CD4-positive, alpha-beta memory T cell (primary cell): ENCODE measurements around the gene TMEM132E. TPM values are rescaled to one million over a fixed set of nuclear protein-coding genes. Genes with fewer than 3 reads are reported as not detected.
A peak's percentile ranks its signal among the peaks of the same experiment; 100 is the strongest.

Experiments
- CTCF ChIA-PET: fragments of 350-600 bp; sonication (Branson Sonifier 250); formaldehyde crosslinking; loops from one replicate; lab custom pipeline; 2021; ENCODE audit warnings: inconsistent platforms; ENCODE audit not compliant: partially characterized antibody; lab: Charles Lee
- POLR2A ChIA-PET: fragments of 350-600 bp; sonication (Branson Sonifier 250); formaldehyde crosslinking; loops from one replicate; lab custom pipeline; 2021; ENCODE audit not compliant: partially characterized antibody; lab: Charles Lee
- DNase-seq, 5 donors: peaks; one replicate each; pipeline versions ENCODE4 v3.0.0 to v3.0.0-alpha.2; 2020 to 2022; ENCODE audit warnings: mixed read lengths in 1 of 5
- H3K27ac ChIP-seq: one replicate; pipeline ENCODE4 v1.7.0; 2013; ENCODE audit warnings: low read depth, low read length
- H3K27me3 ChIP-seq: 2 replicates; pipeline ENCODE4 v1.7.0; 2013; ENCODE audit warnings: mild to moderate bottlenecking, low read length, moderate library complexity; ENCODE audit not compliant: insufficient read depth
- H3K36me3 ChIP-seq: 2 replicates; pipeline ENCODE4 v1.7.0; 2013; ENCODE audit warnings: mild to moderate bottlenecking, low read length, moderate library complexity; ENCODE audit not compliant: insufficient read depth
- H3K4me1 ChIP-seq: 2 replicates; pipeline ENCODE4 v1.7.0; 2013; ENCODE audit warnings: mild to moderate bottlenecking, low read length, moderate library complexity; ENCODE audit not compliant: insufficient read depth
- H3K4me3 ChIP-seq, 2 donors: one replicate each; pipeline ENCODE4 v1.7.0; 2013; ENCODE audit warnings: low read length in 2 of 2, mild to moderate bottlenecking in 1 of 2
- H3K9me3 ChIP-seq, 2 donors: one replicate each; pipeline ENCODE4 v1.7.0; 2013; ENCODE audit warnings: low read length in 2 of 2, control low read depth in 1 of 2; ENCODE audit not compliant: control insufficient read depth in 1 of 2
- H3K27ac Mint-ChIP-seq, 7 donors: one replicate each; pipeline ENCODE4 v1.8.0; 2020 to 2021; ENCODE audit warnings: mixed read lengths in 7 of 7, mild to moderate bottlenecking in 6 of 7, inconsistent platforms in 3 of 7, moderate library complexity in 3 of 7
- H3K27me3 Mint-ChIP-seq, 2 donors: one replicate each; pipeline ENCODE4 v1.8.0; 2020 to 2021; ENCODE audit warnings: mixed read lengths in 2 of 2
- H3K36me3 Mint-ChIP-seq, 2 donors: one replicate each; pipeline ENCODE4 v1.8.0; 2020 to 2021; ENCODE audit warnings: mixed read lengths in 2 of 2, inconsistent platforms in 1 of 2, mild to moderate bottlenecking in 1 of 2
- H3K4me1 Mint-ChIP-seq, 4 donors: one replicate each; pipeline ENCODE4 v1.8.0; 2020 to 2021; ENCODE audit warnings: mixed read lengths in 4 of 4, mild to moderate bottlenecking in 1 of 4
- H3K4me3 Mint-ChIP-seq, 8 donors: one replicate each; pipeline ENCODE4 v1.8.0; 2020 to 2021; ENCODE audit warnings: mixed read lengths in 8 of 8, mild to moderate bottlenecking in 7 of 8, moderate library complexity in 6 of 8, inconsistent platforms in 3 of 8
- H3K9me3 Mint-ChIP-seq, 8 donors: one replicate each; pipeline ENCODE4 v1.8.0; 2020 to 2021; ENCODE audit warnings: mixed read lengths in 8 of 8, mild to moderate bottlenecking in 5 of 8, inconsistent platforms in 3 of 8, moderate library complexity in 1 of 8
- intact Hi-C: fragments of 100-400 bp; cut with micrococcal nuclease; formaldehyde crosslinking; loops from one replicate; pipeline ENCODE4 v1.15.1; 2023
- polyA plus RNA-seq, 2 donors: library from polyadenylated mRNA; unstranded; fragments of 300-500 nt; fragmentation: Illumina TruSeq; gene quantifications; one replicate each; pipeline ENCODE4 v1.2.3, GENCODE V29; 2021
- total RNA-seq, 2 experiments: library from RNA; stranded (reverse); gene quantifications; one replicate each; pipeline ENCODE4 v1.2.3, GENCODE V29; 2021

Gene TMEM132E
- total and polyA plus RNA-seq, 4 experiments from 2014 or later, result 0.11 to 0.42 (median 0.18) TPM

DNA sequence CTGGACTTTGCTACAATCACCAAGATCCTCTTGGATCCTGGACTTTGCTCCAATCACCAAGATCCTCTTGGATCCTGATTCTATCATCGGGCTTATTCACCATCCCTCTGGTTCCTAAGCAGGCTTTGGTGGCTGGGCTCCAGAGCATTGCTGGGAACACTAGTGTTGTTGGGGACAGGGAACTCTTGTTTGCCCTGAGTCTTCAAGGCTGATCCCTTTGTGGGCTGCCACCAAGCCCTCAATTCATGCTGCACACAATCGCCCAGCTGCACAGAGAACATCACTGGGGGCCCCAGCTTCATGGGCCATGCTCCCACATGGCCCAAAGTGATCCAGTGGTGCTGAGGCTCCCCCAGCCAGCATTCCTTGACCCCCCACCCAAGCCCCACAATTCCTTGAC, 88.3 kb downstream of the TMEM132E start:
- H3K9me3 ChIP-seq, result no peaks in the 10 kb centered on the region
- CTCF ChIA-PET, result no interaction called here
- H3K36me3 Mint-ChIP-seq, result no peaks in the 10 kb centered on the region

GRCh38 chr17:34668206-34668605, 88.8 kb downstream of the TMEM132E start:
- no peaks in the 10 kb centered on the region for H3K36me3 Mint-ChIP-seq
- peaks cover 6 to 14% of the 10 kb centered on the region in 2 donors for H3K27me3 Mint-ChIP-seq
- H3K4me3 Mint-ChIP-seq, result no peak overlapping the region
- Histone ChIP-seq H3K27ac (no peak overlapping the region), H3K27me3 (no peaks in the 10 kb centered on the region), H3K4me3 (no peak overlapping the region), H3K9me3 (no peaks in the 10 kb centered on the region), H3K36me3 (no peaks in the 10 kb centered on the region), H3K4me1 (no peaks in the 10 kb centered on the region)
- ChIA-PET POLR2A (no interaction called here), CTCF (no interaction called here)
- intact Hi-C loops, result no loop called here
- H3K4me1 Mint-ChIP-seq, result peaks cover 0 to 8% (median under 1%) of the 10 kb centered on the region in 4 donors
- peaks cover 0 to 2% (median 0%) of the 10 kb centered on the region in 8 donors for H3K9me3 Mint-ChIP-seq
- DNase-seq, result no peak
- H3K27ac Mint-ChIP-seq, result no peak overlapping the region

More for the DNA sequence above, 88.3 kb downstream of the TMEM132E start:
- Histone ChIP-seq H3K4me1 (no peaks in the 10 kb centered on the region), H3K4me3 (no peak overlapping the region), H3K36me3 (no peaks in the 10 kb centered on the region), H3K27ac (no peak overlapping the region), H3K27me3 (no peaks in the 10 kb centered on the region)
- no peak overlapping the region for H3K4me3 Mint-ChIP-seq
- peaks cover 0 to 2% (median 0%) of the 10 kb centered on the region in 8 donors for H3K9me3 Mint-ChIP-seq
- no peak for DNase-seq
- peaks cover 7 to 14% of the 10 kb centered on the region in 2 donors for H3K27me3 Mint-ChIP-seq
- peak overlapping the region in 1 of 7 donors; percentile 55 for H3K27ac Mint-ChIP-seq
- POLR2A ChIA-PET, result no interaction called here
- peaks cover 0 to 8% (median under 1%) of the 10 kb centered on the region in 4 donors for H3K4me1 Mint-ChIP-seq
- intact Hi-C loops, result no loop called here

DNA sequence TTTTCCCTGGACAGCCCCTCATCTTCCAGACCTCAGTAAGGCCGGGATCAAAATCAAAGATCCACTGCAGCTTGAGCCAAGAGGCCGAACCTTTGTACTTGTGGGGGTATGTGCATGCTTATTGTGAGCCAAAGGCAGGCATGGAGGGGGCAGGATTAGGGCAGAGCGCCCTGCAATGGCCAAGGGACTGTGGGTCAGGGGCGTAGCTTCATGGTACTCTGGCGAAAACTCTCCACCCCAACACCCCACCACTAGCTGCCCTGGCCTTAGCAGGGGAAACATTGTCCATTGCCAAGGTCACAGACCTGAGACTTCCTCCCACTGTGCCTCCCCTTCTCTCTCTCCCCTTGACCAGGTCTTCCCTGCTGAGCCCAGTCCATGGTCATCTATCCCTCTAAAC, 90.1 kb downstream of the TMEM132E start:
- H3K36me3 Mint-ChIP-seq, result no peaks in the 10 kb centered on the region
- H3K4me1 Mint-ChIP-seq, result peaks cover 0 to 8% (median under 1%) of the 10 kb centered on the region in 4 donors
- H3K27me3 Mint-ChIP-seq, result peaks cover 11 to 15% of the 10 kb centered on the region in 2 donors
- POLR2A ChIA-PET, result no interaction called here
- no peak overlapping the region for H3K4me3 ChIP-seq
- peaks cover 0 to 2% (median 0%) of the 10 kb centered on the region in 8 donors for H3K9me3 Mint-ChIP-seq
- no peak overlapping the region for H3K27ac Mint-ChIP-seq
- CTCF ChIA-PET, result no interaction called here
- no peaks in the 10 kb centered on the region for H3K27me3 ChIP-seq
- intact Hi-C loops, result no loop called here
- H3K4me1 ChIP-seq, result no peaks in the 10 kb centered on the region
- H3K36me3 ChIP-seq, result no peaks in the 10 kb centered on the region
- no peak overlapping the region for H3K4me3 Mint-ChIP-seq
- H3K27ac ChIP-seq, result no peak overlapping the region
- DNase-seq, result no peak
- no peaks in the 10 kb centered on the region for H3K9me3 ChIP-seq

DNA sequence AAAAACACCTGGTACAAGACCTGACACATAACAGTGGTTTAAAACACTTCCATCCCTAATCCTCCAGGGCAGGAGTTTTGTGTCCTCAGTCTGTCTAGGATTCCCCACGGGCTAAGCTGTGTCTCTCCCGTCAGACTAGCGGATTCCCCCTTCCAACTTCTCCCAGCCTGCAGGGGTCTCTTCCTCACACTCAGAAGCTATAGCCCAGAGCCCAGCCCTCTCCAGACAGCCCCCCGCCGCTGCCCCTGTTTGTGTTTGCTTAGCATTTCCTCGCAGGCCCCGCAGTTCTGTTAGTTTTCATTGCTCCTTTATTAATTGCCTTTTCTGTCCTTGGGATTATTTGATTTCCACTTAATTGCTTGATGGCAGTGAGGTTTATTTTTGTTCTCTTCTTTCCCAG, 91.2 kb downstream of the TMEM132E start:
- Mint-ChIP-seq H3K27ac (no peak overlapping the region), H3K36me3 (no peaks in the 10 kb centered on the region), H3K4me1 (peaks cover 0 to 5% (median 0%) of the 10 kb centered on the region in 4 donors), H3K9me3 (peaks cover 0 to 2% (median 0%) of the 10 kb centered on the region in 8 donors), H3K27me3 (peaks cover 11 to 17% of the 10 kb centered on the region in 2 donors), H3K4me3 (no peak overlapping the region)
- no peak overlapping the region for H3K27ac ChIP-seq
- ChIA-PET CTCF (no interaction called here), POLR2A (no interaction called here)
- H3K4me3 ChIP-seq, result no peak overlapping the region
- H3K36me3 ChIP-seq, result no peaks in the 10 kb centered on the region
- DNase-seq, result no peak
- no peaks in the 10 kb centered on the region for H3K4me1 ChIP-seq
- no peaks in the 10 kb centered on the region for H3K27me3 ChIP-seq
- intact Hi-C loops, result no loop called here
- no peaks in the 10 kb centered on the region for H3K9me3 ChIP-seq

DNA sequence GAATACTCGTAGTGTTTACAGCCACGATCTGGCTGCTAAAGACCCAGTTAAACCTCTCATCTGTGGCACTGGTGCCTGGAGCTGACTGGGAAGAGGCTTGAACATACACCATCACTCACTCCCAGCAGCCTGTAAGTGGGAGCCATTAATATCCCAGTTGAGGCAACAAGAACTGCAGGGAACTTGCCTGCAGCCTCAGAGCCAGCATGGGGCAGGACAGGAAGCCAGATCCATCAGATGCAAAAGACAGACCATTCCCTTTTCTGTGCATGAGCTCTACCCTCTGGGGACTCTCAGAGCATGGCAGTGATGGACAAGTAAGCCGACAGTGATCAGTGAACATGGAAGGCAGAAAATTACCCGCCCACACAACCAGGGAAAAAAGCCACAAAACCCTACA, 91.8 kb downstream of the TMEM132E start:
- no peak overlapping the region for H3K27ac Mint-ChIP-seq
- no peaks in the 10 kb centered on the region for H3K27me3 ChIP-seq
- ChIA-PET CTCF (no interaction called here), POLR2A (no interaction called here)
- H3K36me3 Mint-ChIP-seq, result no peaks in the 10 kb centered on the region
- intact Hi-C loops, result no loop called here
- H3K36me3 ChIP-seq, result no peaks in the 10 kb centered on the region
- no peak overlapping the region for H3K27ac ChIP-seq
- H3K4me3 ChIP-seq, result no peak overlapping the region
- H3K4me1 Mint-ChIP-seq, result peaks cover 0 to 4% (median 0%) of the 10 kb centered on the region in 4 donors
- H3K9me3 Mint-ChIP-seq, result peaks cover 0 to 3% (median 0%) of the 10 kb centered on the region in 8 donors
- DNase-seq, result no peak
- H3K4me3 Mint-ChIP-seq, result no peak overlapping the region
- H3K4me1 ChIP-seq, result no peaks in the 10 kb centered on the region
- peaks cover 11 to 16% of the 10 kb centered on the region in 2 donors for H3K27me3 Mint-ChIP-seq
- no peaks in the 10 kb centered on the region for H3K9me3 ChIP-seq

GRCh38 chr17:34672176-34672785, 92.9 kb downstream of the TMEM132E start:
- H3K27me3 Mint-ChIP-seq, result peaks cover 11 to 20% of the 10 kb centered on the region in 2 donors
- H3K27ac ChIP-seq, result no peak overlapping the region
- peaks cover 0 to 6% (median 0%) of the 10 kb centered on the region in 8 donors for H3K9me3 Mint-ChIP-seq
- H3K27me3 ChIP-seq, result no peaks in the 10 kb centered on the region
- ChIA-PET POLR2A (no interaction called here), CTCF (no interaction called here)
- H3K9me3 ChIP-seq, result no peaks in the 10 kb centered on the region
- no peaks in the 10 kb centered on the region for H3K36me3 ChIP-seq
- H3K27ac Mint-ChIP-seq, result no peak overlapping the region
- DNase-seq, result no peak
- intact Hi-C loops, result no loop called here
- H3K4me1 ChIP-seq, result no peaks in the 10 kb centered on the region
- no peaks in the 10 kb centered on the region for H3K4me1 Mint-ChIP-seq
- no peak overlapping the region for H3K4me3 ChIP-seq
- H3K36me3 Mint-ChIP-seq, result no peaks in the 10 kb centered on the region
- no peak overlapping the region for H3K4me3 Mint-ChIP-seq

DNA sequence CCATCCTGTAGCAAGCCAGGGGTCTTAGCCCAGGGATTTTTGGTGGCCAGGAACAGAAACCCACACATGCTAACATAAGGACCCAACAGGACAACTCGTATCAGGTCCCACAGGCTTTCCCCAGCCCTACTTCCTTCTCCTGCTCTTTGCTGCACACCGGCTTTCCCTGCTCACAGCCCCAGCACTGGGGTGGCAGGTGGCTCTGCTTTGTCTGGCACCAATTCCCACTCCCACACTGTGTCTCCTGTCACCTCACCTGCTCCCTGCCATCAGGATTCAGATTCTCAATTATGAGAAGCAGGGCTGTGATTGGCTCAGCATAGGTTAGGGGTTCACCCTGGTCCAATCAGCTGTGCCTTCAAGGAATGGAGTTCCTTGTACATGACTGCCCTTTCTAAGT, 94.1 kb downstream of the TMEM132E start:
- H3K9me3 Mint-ChIP-seq, result peaks cover 0 to 6% (median 0%) of the 10 kb centered on the region in 8 donors
- H3K27me3 Mint-ChIP-seq, result peaks cover 9 to 23% of the 10 kb centered on the region in 2 donors
- Histone ChIP-seq H3K36me3 (no peaks in the 10 kb centered on the region), H3K9me3 (no peaks in the 10 kb centered on the region), H3K4me1 (no peaks in the 10 kb centered on the region), H3K27me3 (no peaks in the 10 kb centered on the region), H3K27ac (no peak overlapping the region), H3K4me3 (no peak overlapping the region)
- CTCF ChIA-PET, result no interaction called here
- H3K27ac Mint-ChIP-seq, result no peak overlapping the region
- H3K4me3 Mint-ChIP-seq, result no peak overlapping the region
- no peaks in the 10 kb centered on the region for H3K4me1 Mint-ChIP-seq
- intact Hi-C loops, result no loop called here
- no peaks in the 10 kb centered on the region for H3K36me3 Mint-ChIP-seq
- POLR2A ChIA-PET, result no interaction called here
- no peak for DNase-seq
